ENCODE results near the gene ZNF582.
"Not testable (repeated sequence)": the region's sequence is repeated elsewhere in the genome, so short reads cannot be mapped to it uniquely, and the experiment has no call there.

The ZNF582 gene

DNA sequence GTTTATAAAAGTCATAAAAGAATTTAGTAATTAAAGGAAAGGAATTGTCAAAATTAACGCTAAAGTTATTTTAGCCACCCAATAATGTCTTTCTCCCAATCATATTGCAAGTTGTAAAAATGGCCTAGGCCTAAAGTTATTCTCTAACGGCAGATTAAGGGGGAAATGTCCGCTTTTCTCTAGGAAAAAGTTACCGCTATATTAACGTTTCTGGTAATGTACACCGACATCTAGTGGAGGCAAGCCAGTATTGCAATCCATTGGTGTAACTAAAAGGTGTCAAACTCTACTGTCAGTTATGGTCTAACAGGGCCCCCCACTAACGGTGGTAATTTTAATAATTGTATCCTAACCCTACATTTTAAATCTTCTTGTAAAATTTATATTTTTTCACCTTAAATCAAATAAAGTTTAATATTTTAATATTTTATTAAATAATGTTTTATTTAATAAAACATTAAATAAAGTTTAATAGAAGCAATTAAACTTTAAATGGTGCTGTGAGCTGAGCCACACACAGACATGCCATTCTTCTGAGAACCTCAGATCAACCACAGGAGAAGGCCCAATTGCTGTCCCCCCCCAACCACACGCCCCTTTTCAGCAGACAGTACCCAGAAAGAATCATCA is 42.8 kb downstream of the ZNF582 start:
- peak; percentile 36 to 73 for DNase-seq

DNA sequence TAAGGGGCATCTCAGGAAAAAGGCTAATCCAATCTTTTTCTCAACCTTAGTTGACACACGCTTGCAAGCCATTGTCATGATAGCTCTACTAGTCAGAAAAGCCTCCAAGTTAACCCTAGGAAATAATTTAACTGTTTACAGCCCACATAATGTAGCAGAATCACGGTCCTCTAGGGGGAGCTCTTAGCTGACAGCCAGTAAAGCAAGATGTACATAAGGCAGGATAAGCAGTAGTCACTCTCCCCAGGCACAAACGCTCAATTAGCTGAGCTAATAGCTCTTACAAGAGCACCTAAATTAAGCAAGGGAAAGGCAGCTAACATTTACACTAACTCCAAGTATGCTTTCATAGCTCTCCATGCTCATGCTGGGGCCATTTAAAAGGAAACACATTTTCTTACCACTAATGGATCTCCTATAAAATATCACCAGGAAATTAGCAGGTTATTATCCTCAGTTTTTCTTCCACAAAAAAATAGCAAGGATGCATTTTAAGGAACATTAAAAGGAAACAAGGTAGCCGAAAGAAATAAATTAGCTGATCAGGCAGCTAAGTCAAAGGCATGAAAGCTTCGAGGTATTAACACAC is 45.0 kb downstream of the ZNF582 start:
- DNase-seq, result peak in 1 of 2 experiments; percentile 53

DNA sequence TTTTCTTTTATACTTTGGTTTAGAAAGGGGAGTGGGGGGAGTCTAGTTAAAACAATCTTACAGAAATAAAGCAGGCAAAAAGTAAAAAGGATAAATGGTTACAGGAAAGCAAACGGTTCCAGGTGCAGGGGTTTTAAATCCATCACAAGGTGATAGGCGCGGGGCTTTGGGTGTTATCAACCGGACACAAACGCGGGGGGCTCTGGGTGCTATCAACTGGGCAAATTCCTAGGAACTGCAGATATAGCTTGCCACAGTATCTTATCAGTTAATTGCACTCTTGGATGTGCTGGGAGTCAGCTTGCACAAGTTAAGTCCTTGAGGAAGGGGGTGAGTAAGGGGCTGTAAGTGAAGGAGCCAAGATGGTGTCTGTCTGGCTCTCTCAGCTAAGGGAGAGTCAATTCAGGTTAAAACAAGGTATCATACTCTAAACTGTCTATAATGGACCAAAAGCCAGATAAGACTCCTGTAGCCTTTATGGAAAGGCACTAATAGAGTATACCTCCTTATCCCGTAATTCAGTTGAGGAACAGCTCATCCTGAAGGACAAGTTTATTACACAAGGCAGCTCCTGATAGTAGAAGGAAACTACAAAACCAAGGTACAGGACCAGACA is 46.1 kb downstream of the ZNF582 start:
- no peak for DNase-seq

DNA sequence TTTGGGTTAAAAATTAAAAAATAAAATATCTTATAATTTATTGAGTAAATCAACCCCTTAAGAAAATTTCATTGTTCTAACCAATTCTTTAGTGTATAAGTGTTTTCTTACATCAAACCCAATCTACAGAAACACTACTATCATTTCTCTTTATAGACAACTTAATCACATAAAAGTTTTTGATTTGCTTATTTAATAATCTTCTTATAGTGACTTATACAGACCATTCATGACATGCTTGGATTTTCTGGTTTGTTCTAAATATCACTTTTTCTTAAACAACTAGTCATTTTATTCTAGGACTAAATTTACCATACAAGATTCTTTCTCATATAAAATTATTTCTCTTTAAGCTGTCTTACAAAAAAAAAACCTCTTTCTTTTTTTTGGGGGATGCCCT is 51.4 kb downstream of the ZNF582 start:
- no peak for DNase-seq

DNA sequence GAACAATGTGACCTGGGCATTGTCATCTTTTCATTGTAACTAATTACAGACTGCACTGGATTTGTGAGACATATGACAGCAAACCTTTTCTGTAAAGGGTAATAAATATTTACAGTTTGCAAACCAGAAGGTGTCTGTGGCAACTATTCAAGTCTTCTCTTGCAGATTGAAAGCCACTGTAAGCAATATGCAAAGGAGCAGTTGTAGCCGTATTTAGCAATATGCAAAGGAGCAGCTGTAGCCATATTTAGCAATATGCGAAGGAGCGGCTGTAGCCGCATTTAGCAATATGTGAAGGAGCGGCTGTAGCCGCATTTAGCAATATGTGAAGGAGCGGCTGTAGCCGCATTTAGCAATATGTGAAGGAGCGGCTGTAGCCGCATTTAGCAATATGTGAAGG is 54.3 kb downstream of the ZNF582 start:
- DNase-seq, result peak; percentile 83 to 86

DNA sequence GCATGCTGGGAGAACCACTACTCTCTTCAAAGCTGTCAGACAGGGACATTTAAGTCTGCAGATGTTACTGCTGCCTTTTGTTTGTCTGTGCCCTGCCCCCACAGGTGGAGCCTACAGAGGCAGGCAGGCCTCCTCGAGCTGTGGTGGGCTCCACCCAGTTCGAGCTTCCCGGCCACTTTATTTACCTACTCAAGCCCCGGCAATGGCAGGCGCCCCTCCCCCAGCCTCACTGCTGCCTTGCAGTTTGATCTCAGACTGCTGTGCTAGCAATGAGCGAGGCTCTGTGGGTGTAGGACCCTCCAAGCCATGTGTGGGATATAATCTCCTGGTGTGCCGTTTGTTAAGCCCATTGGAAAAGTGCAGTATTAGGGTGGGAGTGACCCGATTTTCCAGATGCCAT is 56.3 kb downstream of the ZNF582 start:
- DNase-seq, result not testable (repeated sequence)

DNA sequence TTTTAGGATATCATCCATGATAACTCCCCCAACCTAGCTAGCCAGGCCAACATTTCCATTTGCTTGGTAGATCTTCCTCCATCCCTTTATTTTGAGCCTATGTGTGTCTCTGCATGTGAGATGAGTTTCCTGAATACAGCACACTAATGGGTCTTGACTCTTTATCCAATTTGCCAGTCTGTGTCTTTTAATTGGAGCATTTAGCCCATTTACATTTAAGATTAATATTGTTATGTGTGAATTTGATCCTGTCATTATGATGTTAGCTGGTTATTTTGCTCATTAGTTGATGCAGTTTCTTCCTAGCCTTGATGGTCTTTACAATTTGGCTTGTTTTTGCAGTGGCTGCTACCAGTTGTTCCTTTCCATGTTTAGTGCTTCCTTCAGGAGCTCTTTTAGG is 58.0 kb downstream of the ZNF582 start:
- DNase-seq, result not testable (repeated sequence)

DNA sequence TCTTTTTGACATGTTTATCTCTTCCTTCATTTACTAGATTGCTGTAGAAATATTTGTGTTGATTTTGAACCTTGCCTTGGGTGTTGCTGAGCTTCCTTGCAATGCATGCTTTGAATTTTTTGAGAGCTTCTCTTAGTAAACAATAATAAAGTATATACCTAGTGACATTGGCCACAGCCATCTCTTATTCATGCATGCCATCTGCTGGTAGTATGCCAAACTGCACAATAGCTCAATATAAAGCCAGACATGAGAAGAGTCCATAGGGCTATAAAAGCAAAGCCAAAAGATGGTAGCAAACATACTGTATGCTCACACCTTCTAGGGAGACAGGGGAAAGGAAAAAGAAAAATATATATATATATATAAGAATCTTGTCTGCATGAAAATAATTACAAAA is 59.8 kb downstream of the ZNF582 start:
- peak; percentile 17 to 83 for DNase-seq

Measured in NCI-H526 (cell line).